ENCODE measurements around the gene KCTD10.

Gene KCTD10

DNA sequence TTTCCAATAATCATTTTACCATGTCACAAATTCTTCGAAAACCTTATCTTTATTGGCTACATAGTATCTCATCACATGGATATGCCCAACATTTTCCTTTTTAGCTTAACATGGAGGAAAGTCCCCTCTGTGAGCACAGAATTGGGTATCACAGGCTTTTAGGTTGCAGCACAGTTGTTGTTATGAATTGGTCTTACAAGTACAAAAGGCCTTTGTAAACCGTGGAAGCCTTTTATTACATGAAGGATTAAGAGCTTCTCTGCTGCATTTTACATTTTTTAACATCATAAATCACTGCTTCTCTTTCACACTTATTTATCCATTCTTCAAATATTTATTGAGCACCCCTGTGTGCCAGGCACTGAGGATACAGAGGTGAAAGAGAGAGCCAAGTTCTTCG lies 26.5 kb upstream of the KCTD10 start:
- Mint-ChIP-seq H3K36me3 (ENCODE audit: low read depth) (peaks cover 95% of the 10 kb centered on the region), H3K27me3 (no peaks in the 10 kb centered on the region), H3K9me3 (no peaks in the 10 kb centered on the region), H3K4me1 (ENCODE audit: low read depth) (no peaks in the 10 kb centered on the region), H3K4me3 (no peak overlapping the region), H3K27ac (no peak overlapping the region)
- no peak for DNase-seq

- no peaks in the 10 kb centered on the region for H3K4me1 Mint-ChIP-seq (ENCODE audit: low read depth)
These were observed 25.2 kb upstream of the KCTD10 start for GRCh38 chr12:109502332-109502731.

GRCh38 chr12:109501299-109501698 lies 24.2 kb upstream of the KCTD10 start:
- DNase-seq, result no peak
- H3K27ac Mint-ChIP-seq, result no peak overlapping the region
- peaks cover 93% of the 10 kb centered on the region for H3K36me3 Mint-ChIP-seq (ENCODE audit: low read depth)
- no peaks in the 10 kb centered on the region for H3K4me1 Mint-ChIP-seq (ENCODE audit: low read depth)
- no peaks in the 10 kb centered on the region for H3K27me3 Mint-ChIP-seq
- no peak overlapping the region for H3K4me3 Mint-ChIP-seq
- no peaks in the 10 kb centered on the region for H3K9me3 Mint-ChIP-seq

More at GRCh38 chr12:109502332-109502731, 25.2 kb upstream of the KCTD10 start:
- no peak for DNase-seq
- no peak overlapping the region for H3K4me3 Mint-ChIP-seq
- no peaks in the 10 kb centered on the region for H3K27me3 Mint-ChIP-seq
- peaks cover 95% of the 10 kb centered on the region for H3K36me3 Mint-ChIP-seq (ENCODE audit: low read depth)
- H3K9me3 Mint-ChIP-seq, result no peaks in the 10 kb centered on the region
- no peak overlapping the region for H3K27ac Mint-ChIP-seq

DNA sequence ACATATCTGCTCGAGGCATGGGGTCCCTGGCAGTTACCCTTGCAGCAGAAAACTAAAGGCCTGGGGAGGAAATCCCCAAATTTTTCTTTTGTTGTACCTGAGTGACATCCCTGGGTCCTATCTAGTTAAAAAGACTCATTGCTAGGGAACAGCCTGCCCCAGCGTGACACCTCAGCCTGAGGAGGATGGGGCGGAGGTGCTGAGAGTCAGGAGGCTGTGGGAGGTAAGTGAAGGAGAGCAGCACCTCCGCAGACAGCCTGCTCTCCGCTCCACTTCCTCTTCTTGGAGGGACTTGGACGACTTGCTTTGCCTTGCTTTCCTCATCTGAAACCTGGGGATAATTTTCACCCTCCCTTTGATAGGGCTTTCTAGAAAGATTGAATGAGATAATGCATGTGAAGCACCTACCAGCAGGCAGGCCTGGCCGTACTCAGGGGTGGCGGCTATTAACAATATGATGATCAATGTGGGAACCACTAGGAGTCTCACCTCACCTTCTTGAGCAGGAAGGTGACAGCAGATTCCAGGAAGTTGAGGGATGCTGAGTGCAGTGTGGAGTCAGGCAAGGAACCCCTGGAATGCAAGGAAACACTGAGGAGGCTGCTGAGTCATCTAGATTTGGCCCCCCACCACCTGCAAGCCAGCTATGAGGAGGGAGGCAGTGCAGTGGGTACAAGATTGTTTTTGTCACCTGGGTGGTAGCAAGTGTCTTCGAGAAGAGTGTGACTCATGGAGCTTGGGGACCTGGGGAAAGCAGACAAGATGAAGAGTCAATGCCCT lies 23.5 kb upstream of the KCTD10 start:
- no peaks in the 10 kb centered on the region for H3K4me1 Mint-ChIP-seq (ENCODE audit: low read depth)
- no peak overlapping the region for H3K27ac Mint-ChIP-seq
- DNase-seq, result no peak
- no peaks in the 10 kb centered on the region for H3K9me3 Mint-ChIP-seq
- H3K36me3 Mint-ChIP-seq (ENCODE audit: low read depth), result peaks cover 95% of the 10 kb centered on the region
- H3K27me3 Mint-ChIP-seq, result no peaks in the 10 kb centered on the region
- H3K4me3 Mint-ChIP-seq, result no peak overlapping the region

DNA sequence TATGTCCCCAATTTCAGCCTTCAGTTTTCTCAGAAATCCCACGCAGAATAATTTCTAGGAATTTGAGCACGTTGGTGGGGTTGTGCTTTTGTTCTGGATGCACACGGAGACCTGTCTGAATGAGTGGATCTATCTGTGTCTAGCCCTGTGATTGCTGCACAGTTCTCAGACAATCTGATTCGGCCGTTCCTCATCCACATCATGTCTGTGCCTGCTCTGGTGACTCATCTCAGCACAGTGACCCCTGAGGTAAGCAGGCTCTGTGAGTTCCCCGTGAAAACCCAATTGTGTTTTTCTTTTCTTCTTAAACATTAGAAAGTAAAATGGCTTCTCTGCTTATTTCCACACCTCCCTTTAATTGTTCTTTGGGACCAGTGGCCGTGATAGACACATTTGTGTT lies 20.6 kb upstream of the KCTD10 start:
- H3K27me3 Mint-ChIP-seq, result no peaks in the 10 kb centered on the region
- H3K27ac Mint-ChIP-seq, result no peak overlapping the region
- no peaks in the 10 kb centered on the region for H3K9me3 Mint-ChIP-seq
- no peak overlapping the region for H3K4me3 Mint-ChIP-seq
- no peaks in the 10 kb centered on the region for H3K4me1 Mint-ChIP-seq (ENCODE audit: low read depth)
- DNase-seq, result no peak
- H3K36me3 Mint-ChIP-seq (ENCODE audit: low read depth), result peaks cover 92% of the 10 kb centered on the region

- Mint-ChIP-seq H3K36me3 (ENCODE audit: low read depth) (peaks cover 90% of the 10 kb centered on the region), H3K4me1 (ENCODE audit: low read depth) (no peaks in the 10 kb centered on the region), H3K4me3 (no peak overlapping the region), H3K27ac (no peak overlapping the region), H3K27me3 (no peaks in the 10 kb centered on the region), H3K9me3 (no peaks in the 10 kb centered on the region)
- DNase-seq, result no peak
These were observed 19.2 kb upstream of the KCTD10 start for GRCh38 chr12:109496306-109496705.

DNA sequence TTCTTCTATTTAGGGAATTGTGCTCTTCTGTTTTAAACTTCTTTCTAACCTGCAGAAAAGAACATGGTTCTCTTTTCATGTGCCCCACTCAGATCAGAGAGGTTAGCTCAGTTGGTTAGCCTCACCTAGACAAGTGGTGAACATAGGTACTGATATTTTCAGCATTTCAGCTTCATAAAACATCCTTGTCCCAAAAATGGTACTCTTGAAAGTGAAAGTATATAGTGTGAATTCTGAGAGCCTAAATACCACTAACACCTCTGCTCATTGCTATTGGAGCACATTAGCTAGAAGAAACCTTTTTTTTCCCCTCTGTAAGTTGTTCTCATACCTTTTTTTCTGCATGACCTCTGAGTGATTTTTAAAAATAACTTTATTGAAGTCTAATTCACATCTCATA lies 17.9 kb upstream of the KCTD10 start:
- DNase-seq, result no peak
- Mint-ChIP-seq H3K36me3 (ENCODE audit: low read depth) (peaks cover 89% of the 10 kb centered on the region), H3K27ac (no peak overlapping the region), H3K27me3 (no peaks in the 10 kb centered on the region), H3K4me3 (no peak overlapping the region), H3K9me3 (no peaks in the 10 kb centered on the region), H3K4me1 (ENCODE audit: low read depth) (no peaks in the 10 kb centered on the region)

DNA sequence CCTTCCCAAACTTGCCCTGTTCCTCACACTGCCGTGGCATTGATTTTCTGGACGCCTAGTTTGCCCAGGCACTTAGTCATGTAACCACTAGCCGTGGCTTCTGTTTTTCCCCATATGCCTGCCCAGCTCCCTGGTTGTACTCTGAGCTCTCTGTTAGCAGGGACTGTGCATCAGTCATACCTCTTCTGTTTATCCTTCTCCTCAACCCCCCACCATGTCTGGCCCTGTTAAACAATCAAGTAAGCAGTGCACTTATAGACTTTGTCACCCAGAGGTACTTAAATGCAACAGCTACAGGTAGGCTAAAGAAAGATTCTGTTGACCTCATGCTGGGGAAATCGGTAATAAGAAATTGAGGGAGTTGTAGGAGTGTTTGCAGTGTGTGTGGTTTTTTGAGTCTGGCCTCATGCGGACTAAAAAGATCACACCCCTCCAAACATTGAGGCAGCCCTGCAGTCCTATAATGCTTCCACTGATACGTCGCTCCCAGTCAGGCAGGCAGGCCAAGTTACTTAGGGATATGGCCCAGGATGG lies 17.3 kb upstream of the KCTD10 start:
- Mint-ChIP-seq H3K27ac (no peak overlapping the region), H3K4me1 (ENCODE audit: low read depth) (no peaks in the 10 kb centered on the region), H3K27me3 (no peaks in the 10 kb centered on the region), H3K36me3 (ENCODE audit: low read depth) (peaks cover 90% of the 10 kb centered on the region), H3K4me3 (no peak overlapping the region), H3K9me3 (no peaks in the 10 kb centered on the region)
- no peak for DNase-seq

GRCh38 chr12:109493938-109494337 lies 16.8 kb upstream of the KCTD10 start:
- H3K9me3 Mint-ChIP-seq, result no peaks in the 10 kb centered on the region
- H3K4me1 Mint-ChIP-seq (ENCODE audit: low read depth), result no peaks in the 10 kb centered on the region
- H3K36me3 Mint-ChIP-seq (ENCODE audit: low read depth), result peaks cover 90% of the 10 kb centered on the region

GRCh38 chr12:109493090-109493489 lies 16.0 kb upstream of the KCTD10 start:
- H3K36me3 Mint-ChIP-seq (ENCODE audit: low read depth), result peaks cover 90% of the 10 kb centered on the region
- H3K4me3 Mint-ChIP-seq, result no peak overlapping the region
- H3K4me1 Mint-ChIP-seq (ENCODE audit: low read depth), result no peaks in the 10 kb centered on the region
- DNase-seq, result no peak
- no peaks in the 10 kb centered on the region for H3K9me3 Mint-ChIP-seq
- no peak overlapping the region for H3K27ac Mint-ChIP-seq
- no peaks in the 10 kb centered on the region for H3K27me3 Mint-ChIP-seq

More at GRCh38 chr12:109493938-109494337, 16.8 kb upstream of the KCTD10 start:
- no peak for DNase-seq
- Mint-ChIP-seq H3K4me3 (no peak overlapping the region), H3K27me3 (no peaks in the 10 kb centered on the region), H3K27ac (no peak overlapping the region)

DNA sequence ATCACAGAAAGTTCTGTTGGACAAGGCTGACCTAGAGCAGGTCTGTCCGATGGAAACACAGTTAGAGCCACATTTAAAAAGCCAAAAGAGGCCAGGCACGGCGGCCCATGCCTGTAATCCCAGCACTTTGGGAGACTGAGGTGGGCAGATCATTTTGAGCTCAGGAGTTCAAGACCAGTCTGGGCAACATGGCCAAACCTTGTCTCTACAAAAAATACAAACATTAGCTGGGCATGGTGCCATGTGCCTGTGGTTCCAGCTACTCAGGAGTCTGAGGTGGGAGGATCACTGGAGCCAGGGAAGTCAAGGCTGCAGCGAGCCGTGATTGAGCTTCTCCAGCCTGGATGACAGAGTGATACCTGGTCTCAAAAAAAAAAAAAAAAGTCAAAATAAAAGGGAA lies 15.3 kb upstream of the KCTD10 start:
- DNase-seq, result no peak
- Mint-ChIP-seq H3K27me3 (no peaks in the 10 kb centered on the region), H3K4me3 (no peak overlapping the region), H3K27ac (no peak overlapping the region), H3K9me3 (no peaks in the 10 kb centered on the region), H3K36me3 (ENCODE audit: low read depth) (peaks cover 90% of the 10 kb centered on the region), H3K4me1 (ENCODE audit: low read depth) (no peaks in the 10 kb centered on the region)

- H3K36me3 Mint-ChIP-seq (ENCODE audit: low read depth), result peaks cover 93% of the 10 kb centered on the region
These were observed 14.6 kb upstream of the KCTD10 start for GRCh38 chr12:109491671-109492070.

DNA sequence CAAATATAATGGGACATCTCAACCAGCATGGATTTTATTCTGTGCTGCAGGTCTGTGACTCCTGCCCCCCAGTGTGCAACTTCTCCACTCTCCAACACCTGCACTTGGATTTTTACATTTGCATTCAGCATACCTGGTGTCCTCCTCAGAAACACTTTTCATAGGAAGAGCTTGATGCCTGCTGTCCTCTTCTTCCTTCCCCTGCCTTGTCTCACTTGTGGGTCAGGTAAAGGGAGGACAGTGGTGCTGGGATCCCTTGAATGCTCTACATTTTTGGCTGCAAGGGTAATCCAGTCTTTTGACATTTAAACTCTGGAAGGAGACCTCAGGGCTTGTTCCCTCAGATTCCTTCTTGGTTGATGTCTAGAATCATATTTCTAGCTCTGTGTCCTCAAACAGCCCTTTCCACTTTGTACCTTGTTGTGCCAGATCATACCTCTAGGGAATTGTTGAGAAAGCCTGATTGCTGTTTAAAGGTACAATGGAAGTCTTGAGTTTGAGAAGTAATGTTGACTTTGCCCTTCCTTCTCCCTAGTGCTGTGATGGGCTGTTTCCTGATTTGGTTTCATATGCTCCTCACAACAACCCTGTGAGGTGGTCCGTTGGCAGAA lies 13.0 kb upstream of the KCTD10 start:
- no peak overlapping the region for H3K27ac Mint-ChIP-seq
- peaks cover 93% of the 10 kb centered on the region for H3K36me3 Mint-ChIP-seq (ENCODE audit: low read depth)
- H3K9me3 Mint-ChIP-seq, result no peaks in the 10 kb centered on the region
- no peak for DNase-seq
- H3K4me1 Mint-ChIP-seq (ENCODE audit: low read depth), result no peaks in the 10 kb centered on the region
- no peaks in the 10 kb centered on the region for H3K27me3 Mint-ChIP-seq
- H3K4me3 Mint-ChIP-seq, result no peak overlapping the region

More at GRCh38 chr12:109491671-109492070, 14.6 kb upstream of the KCTD10 start:
- no peak for DNase-seq
- Mint-ChIP-seq H3K9me3 (no peaks in the 10 kb centered on the region), H3K27me3 (no peaks in the 10 kb centered on the region), H3K4me1 (ENCODE audit: low read depth) (no peaks in the 10 kb centered on the region), H3K4me3 (no peak overlapping the region), H3K27ac (no peak overlapping the region)

GRCh38 chr12:109489016-109489954 lies 12.2 kb upstream of the KCTD10 start:
- no peak overlapping the region for H3K27ac Mint-ChIP-seq
- H3K36me3 Mint-ChIP-seq (ENCODE audit: low read depth), result peaks cover 93% of the 10 kb centered on the region

More at GRCh38 chr12:109489016-109489954, 12.2 kb upstream of the KCTD10 start:
- no peaks in the 10 kb centered on the region for H3K4me1 Mint-ChIP-seq (ENCODE audit: low read depth)
- H3K9me3 Mint-ChIP-seq, result no peaks in the 10 kb centered on the region
- no peak overlapping the region for H3K4me3 Mint-ChIP-seq
- no peaks in the 10 kb centered on the region for H3K27me3 Mint-ChIP-seq
- no peak for DNase-seq

Measured in activated T-cell treated with anti-CD3 and anti-CD28 coated beads, Interleukin-2, amount 50 U/mL, for 24 hours (primary cell).